Activated naive CD8-positive, alpha-beta T cell (primary cell): ENCODE results near the gene ATG7.
"Not testable (repeated sequence)": the region's sequence is repeated elsewhere in the genome, so short reads cannot be mapped to it uniquely, and the experiment has no call there.

Source experiments
- H3K27ac Mint-ChIP-seq: one replicate; pipeline ENCODE4 v1.8.0; 2021; ENCODE audit warnings: mixed read lengths
- H3K27me3 Mint-ChIP-seq: one replicate; pipeline ENCODE4 v1.8.0; 2021; ENCODE audit warnings: mixed read lengths
- H3K36me3 Mint-ChIP-seq: one replicate; pipeline ENCODE4 v1.8.0; 2021; ENCODE audit warnings: mixed read lengths
- H3K4me1 Mint-ChIP-seq: one replicate; pipeline ENCODE4 v1.8.0; 2021; ENCODE audit warnings: low read depth, mixed read lengths
- H3K4me3 Mint-ChIP-seq: one replicate; pipeline ENCODE4 v1.8.0; 2021; ENCODE audit warnings: mild to moderate bottlenecking, mixed read lengths
- H3K9me3 Mint-ChIP-seq: one replicate; pipeline ENCODE4 v1.8.0; 2021; ENCODE audit warnings: low read depth, mixed read lengths

The ATG7 gene

DNA sequence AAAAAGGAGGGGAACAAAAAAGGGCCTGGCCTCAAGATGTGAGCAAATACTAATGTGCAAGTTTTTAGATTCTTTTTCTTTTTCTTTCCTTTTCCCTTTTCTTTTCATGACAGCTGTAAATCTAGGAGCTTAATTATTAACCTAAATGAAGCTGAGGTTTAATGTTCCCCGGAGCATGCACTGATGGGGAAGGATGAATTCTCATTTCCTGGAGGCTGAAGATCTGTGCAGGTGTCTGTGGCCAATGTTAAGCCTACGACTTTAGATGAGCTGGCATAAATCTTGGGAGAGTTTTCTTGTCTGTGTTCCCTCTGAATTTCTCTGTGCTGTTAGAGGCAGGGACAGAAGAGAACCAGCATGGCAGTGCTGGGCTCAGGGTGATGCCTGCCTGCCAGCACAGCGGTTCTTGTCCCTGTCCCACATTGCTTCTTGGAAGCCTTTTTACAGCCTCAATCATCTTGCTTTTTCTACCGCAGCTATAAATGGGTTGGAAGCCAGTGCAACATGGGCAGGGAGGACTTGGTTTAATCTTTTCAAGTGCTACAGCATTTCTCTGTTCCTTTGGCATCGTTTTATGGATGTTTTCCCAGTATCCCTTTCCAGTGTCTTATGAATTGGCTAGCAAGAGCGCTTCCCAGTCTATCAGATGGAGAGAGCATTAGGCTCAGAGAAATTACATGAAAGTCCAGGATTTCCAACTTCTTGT lies 119.1 kb downstream of the ATG7 start:
- H3K36me3 Mint-ChIP-seq, result peaks cover 8% of the 10 kb centered on the region
- H3K27me3 Mint-ChIP-seq, result no peaks in the 10 kb centered on the region
- H3K4me3 Mint-ChIP-seq, result no peak overlapping the region
- H3K4me1 Mint-ChIP-seq, result peaks cover 34% of the 10 kb centered on the region
- H3K27ac Mint-ChIP-seq, result no peak overlapping the region
- no peaks in the 10 kb centered on the region for H3K9me3 Mint-ChIP-seq

DNA sequence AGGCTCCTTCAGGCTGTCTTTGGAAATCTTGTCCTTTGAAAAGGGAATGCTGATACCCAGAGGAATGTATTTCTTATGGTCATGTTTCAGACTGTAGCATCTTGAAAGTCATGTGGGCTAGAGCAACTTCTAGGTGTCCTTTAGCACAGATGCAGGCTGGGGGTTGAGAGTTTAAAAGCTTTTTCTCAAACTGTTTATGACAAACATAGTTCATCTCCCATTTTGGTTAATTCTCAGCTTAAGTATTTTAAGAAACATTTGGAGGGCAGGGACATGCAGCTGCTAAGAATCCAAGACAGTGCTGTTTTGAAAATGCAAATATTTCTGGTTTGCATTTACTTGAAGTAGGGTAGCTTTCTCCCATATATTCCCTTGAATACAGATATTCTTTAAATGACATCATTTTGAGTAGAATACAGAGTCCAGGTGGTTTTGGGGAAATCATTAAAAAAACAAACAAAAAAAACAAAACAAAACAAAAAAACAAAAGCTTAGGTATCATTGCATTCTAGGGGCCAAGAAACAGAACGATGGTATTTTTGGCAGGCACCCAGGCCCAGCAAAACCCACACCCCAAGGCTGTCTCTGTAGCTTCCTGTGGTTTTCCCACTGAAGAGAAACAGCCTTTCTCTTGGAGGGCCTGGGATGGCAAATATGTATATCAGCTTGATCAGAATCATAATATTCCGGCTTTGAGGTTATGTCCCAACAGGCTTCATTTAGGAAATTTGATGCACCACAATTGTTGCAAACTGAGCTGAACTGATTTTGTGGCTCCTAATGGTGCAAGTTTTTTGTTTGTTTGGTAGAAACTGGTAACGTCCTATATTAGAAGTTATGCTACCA lies 120.0 kb downstream of the ATG7 start:
- Mint-ChIP-seq H3K4me1 (peaks cover 34% of the 10 kb centered on the region), H3K27me3 (no peaks in the 10 kb centered on the region), H3K36me3 (peaks cover 7% of the 10 kb centered on the region), H3K9me3 (no peaks in the 10 kb centered on the region), H3K27ac (no peak overlapping the region), H3K4me3 (no peak overlapping the region)

DNA sequence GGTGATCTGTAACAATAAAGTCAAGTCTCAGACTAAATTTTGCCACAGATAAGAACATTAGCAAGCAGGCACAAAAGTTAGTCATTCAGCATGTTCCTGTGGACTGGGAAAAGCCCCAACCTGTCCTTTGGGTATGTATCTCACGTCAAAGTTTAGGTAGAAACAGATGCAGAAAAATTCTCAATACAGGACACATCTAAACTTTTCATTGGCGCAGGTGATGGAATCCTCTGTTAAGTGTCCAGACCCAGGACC lies 120.6 kb downstream of the ATG7 start:
- peaks cover 34% of the 10 kb centered on the region for H3K4me1 Mint-ChIP-seq

DNA sequence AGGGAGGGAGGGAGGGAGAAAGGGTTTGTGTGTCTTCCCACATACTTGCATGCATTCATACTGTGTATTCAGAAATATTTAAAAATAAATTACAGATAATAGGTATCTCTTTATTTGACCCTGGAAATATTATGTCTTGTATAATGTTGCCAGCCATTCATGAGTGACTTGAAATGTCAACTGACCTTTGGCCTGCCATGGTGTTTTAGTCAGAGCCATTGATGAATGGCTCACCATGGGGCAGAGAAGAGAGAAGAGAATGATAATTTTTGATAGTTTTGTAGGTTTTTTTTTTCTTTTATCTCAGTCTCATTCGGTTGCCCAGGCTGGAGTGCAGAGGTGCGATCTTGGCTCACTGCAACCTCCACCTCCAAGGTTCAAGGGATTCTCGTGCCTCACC lies 121.2 kb downstream of the ATG7 start:
- Mint-ChIP-seq H3K4me3 (no peak overlapping the region), H3K36me3 (peaks cover 7% of the 10 kb centered on the region), H3K4me1 (peaks cover 34% of the 10 kb centered on the region), H3K27ac (no peak overlapping the region), H3K27me3 (no peaks in the 10 kb centered on the region), H3K9me3 (no peaks in the 10 kb centered on the region)

More for the DNA sequence above, 120.6 kb downstream of the ATG7 start:
- H3K36me3 Mint-ChIP-seq, result peaks cover 7% of the 10 kb centered on the region
- H3K27me3 Mint-ChIP-seq, result no peaks in the 10 kb centered on the region
- no peaks in the 10 kb centered on the region for H3K9me3 Mint-ChIP-seq
- no peak overlapping the region for H3K4me3 Mint-ChIP-seq
- no peak overlapping the region for H3K27ac Mint-ChIP-seq

DNA sequence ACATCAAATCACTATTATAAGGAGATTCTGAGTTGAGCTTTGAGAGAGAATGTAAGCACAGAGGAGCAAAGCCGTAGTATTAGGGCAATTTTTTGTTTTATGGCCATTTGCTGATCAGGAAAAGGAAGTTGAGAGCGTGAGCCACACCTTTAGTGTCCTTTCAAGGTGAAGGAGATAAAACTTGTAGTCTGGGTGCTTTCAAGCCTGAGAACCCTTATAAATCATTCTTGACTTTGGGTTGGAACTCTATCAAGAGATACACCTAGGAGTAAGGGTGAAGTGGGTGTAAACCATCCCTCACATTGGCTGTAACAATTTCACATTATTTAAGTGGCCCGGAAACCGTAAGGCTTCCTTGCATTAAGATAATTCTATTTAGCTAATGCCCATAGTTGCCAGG lies 122.2 kb downstream of the ATG7 start:
- Mint-ChIP-seq H3K27me3 (no peaks in the 10 kb centered on the region), H3K4me1 (peaks cover 34% of the 10 kb centered on the region), H3K4me3 (no peak overlapping the region), H3K36me3 (peaks cover 7% of the 10 kb centered on the region), H3K9me3 (no peaks in the 10 kb centered on the region), H3K27ac (no peak overlapping the region)

DNA sequence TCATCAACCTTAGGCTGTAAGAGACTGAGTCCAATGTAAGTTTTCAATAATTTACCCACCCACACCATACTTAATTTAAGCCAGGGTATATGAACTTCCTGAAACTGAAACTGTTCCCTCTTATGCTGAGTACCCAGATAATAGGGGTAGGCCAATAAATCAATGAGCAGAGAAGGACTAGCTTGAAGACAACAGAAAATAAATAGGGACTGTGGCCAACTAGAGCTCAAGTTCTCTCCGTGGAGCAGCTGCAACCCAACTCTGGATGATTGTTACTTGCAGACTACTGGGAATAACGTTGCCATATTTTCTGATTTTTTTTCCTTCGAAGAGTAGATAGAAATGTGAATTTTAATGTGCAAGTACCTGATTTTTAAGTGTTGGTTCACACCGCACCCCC lies 128.0 kb downstream of the ATG7 start:
- Mint-ChIP-seq H3K27ac (no peak overlapping the region), H3K27me3 (no peaks in the 10 kb centered on the region), H3K4me1 (no peaks in the 10 kb centered on the region), H3K9me3 (peaks cover 3% of the 10 kb centered on the region), H3K36me3 (peaks cover 8% of the 10 kb centered on the region), H3K4me3 (no peak overlapping the region)

DNA sequence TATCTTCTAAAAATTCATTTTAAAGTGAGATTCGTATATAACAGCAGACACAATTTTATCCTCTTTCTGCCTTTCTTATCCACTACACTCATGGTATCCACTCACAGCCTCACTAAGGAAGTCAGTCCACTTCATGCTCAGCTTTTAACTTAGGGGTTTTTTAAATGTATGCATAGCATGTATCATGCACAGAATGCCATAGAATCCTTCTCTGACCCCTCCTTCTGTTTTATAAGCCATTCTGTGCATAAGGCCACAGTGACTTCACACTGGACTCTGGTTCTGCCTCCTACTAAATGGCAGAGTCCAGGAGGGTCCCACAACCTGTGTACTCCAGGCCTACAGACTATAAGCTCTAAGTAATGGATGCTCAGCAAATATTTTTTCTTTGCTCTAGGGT lies 129.2 kb downstream of the ATG7 start:
- no peak overlapping the region for H3K27ac Mint-ChIP-seq
- no peaks in the 10 kb centered on the region for H3K27me3 Mint-ChIP-seq
- H3K36me3 Mint-ChIP-seq, result peaks cover 14% of the 10 kb centered on the region
- H3K9me3 Mint-ChIP-seq, result peaks cover 3% of the 10 kb centered on the region
- H3K4me3 Mint-ChIP-seq, result no peak overlapping the region
- H3K4me1 Mint-ChIP-seq, result no peaks in the 10 kb centered on the region

DNA sequence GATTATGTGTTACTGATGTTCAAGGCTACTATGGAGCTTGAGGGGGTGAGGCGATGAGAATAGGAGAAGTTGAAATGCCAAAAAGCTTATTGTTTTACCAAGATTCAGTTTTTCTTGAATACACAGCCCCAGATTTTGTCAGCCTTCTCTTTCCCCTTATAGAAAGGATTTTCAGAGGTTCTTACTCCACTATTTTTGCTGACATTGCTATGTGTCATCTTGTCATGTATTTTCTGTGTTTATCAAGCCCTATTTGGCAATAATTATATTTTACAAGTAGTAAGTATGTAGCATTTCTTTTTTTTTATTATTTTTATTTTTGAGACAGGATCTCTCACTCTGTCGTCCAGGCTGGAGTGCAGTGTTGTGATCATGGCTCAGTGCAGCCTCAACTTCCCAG lies 133.1 kb downstream of the ATG7 start:
- Mint-ChIP-seq H3K27ac (no peak overlapping the region), H3K4me1 (no peaks in the 10 kb centered on the region), H3K27me3 (no peaks in the 10 kb centered on the region), H3K9me3 (peaks cover 10% of the 10 kb centered on the region), H3K36me3 (peaks cover 36% of the 10 kb centered on the region), H3K4me3 (no peak overlapping the region)

DNA sequence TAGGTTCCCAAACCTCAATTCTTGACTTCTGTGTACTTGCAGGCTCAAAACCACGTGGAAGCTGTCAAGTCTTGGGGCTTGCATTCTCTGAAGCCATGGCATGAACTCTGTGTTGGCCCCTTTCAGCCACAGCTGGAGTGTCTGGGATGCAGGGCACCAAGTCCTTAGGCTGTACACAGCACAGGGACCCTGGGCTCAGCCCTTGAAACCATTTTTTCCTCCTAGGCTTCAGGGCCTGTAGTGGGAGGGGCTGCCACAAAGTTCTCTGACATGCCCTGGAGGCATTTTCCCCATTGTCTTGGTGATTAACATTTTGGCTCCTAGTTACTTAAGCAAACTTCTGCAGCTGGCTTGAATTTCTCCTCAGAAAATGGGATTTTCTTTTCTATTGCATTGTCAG lies 135.4 kb downstream of the ATG7 start:
- Mint-ChIP-seq H3K4me3 (no peak overlapping the region), H3K4me1 (peaks cover 4% of the 10 kb centered on the region), H3K27me3 (no peaks in the 10 kb centered on the region), H3K36me3 (peaks cover 44% of the 10 kb centered on the region), H3K9me3 (peaks cover 10% of the 10 kb centered on the region), H3K27ac (no peak overlapping the region)

DNA sequence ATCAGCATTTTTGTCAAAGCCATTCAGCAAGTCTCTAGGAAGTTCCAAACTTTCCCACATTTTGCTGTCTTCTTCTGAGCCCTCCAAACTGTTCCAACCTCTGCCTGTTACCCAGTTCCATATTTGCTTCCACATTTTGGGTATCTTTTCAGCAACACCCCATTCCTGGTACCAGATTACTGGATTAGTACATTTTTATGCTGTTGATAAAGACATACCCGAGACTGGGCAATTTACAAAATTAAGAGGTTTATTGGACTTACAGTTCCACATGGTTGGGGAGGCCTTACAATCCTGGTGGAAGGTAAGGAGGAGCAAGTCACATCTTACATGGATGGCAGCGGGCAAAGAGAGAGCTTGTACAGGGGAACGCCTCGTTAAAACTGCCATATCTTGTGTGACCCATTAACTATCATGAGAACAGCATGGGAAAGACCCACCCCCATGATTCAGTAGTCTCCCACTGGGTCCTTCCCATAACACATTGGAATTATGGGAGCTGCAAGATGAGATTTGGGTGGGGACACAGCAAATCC lies 136.2 kb downstream of the ATG7 start:
- H3K9me3 Mint-ChIP-seq, result peaks cover 10% of the 10 kb centered on the region
- not testable (repeated sequence) for H3K4me3 Mint-ChIP-seq

DNA sequence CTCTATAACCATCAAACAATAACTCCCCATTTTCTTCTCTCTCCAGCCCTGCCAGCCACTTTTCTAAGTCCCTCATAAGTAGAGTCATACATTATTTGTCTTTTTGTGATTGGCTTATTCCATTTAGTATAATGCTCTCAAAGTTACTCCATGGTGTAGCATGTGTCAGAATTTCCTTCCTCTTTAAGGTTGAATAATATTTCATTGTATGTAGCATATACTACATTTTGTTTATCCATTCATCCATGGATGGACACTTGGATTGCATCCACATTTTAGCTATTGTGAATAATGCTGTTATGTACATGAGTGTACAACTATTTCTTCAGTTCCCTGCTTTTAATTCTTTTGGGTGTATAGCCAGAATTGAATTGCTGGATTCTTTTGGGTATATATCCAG lies 138.4 kb downstream of the ATG7 start:
- no peak overlapping the region for H3K4me3 Mint-ChIP-seq
- H3K4me1 Mint-ChIP-seq, result peaks cover 8% of the 10 kb centered on the region
- H3K36me3 Mint-ChIP-seq, result peaks cover 47% of the 10 kb centered on the region
- no peak overlapping the region for H3K27ac Mint-ChIP-seq
- H3K9me3 Mint-ChIP-seq, result peaks cover 14% of the 10 kb centered on the region
- no peaks in the 10 kb centered on the region for H3K27me3 Mint-ChIP-seq

More for the DNA sequence above, 136.2 kb downstream of the ATG7 start:
- not testable (repeated sequence) for H3K27me3 Mint-ChIP-seq, H3K4me1 Mint-ChIP-seq, H3K27ac Mint-ChIP-seq
- H3K36me3 Mint-ChIP-seq, result peaks cover 45% of the 10 kb centered on the region

DNA sequence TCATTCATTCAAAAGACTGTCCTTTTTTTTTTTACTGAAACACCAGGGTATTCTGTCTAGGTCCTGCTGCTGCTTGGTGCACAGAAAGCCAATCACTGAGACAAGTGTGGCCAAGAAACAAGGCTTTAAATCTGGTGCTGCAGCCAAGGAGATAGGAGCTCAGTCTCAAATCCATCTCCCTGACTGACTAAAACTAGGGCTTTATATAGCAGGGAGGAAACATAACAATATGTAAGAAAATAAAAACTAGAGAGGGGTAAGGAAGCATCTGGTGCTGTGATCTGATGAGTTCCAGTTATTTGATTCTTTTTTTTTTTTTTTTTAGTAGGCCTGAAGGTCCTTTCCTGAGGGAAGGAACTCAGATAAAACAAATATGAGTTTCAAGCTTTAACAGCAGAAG lies 139.8 kb downstream of the ATG7 start:
- no peaks in the 10 kb centered on the region for H3K27me3 Mint-ChIP-seq
- no peak overlapping the region for H3K27ac Mint-ChIP-seq
- peaks cover 14% of the 10 kb centered on the region for H3K9me3 Mint-ChIP-seq
- H3K36me3 Mint-ChIP-seq, result peaks cover 38% of the 10 kb centered on the region
- H3K4me3 Mint-ChIP-seq, result no peak overlapping the region
- peaks cover 8% of the 10 kb centered on the region for H3K4me1 Mint-ChIP-seq

DNA sequence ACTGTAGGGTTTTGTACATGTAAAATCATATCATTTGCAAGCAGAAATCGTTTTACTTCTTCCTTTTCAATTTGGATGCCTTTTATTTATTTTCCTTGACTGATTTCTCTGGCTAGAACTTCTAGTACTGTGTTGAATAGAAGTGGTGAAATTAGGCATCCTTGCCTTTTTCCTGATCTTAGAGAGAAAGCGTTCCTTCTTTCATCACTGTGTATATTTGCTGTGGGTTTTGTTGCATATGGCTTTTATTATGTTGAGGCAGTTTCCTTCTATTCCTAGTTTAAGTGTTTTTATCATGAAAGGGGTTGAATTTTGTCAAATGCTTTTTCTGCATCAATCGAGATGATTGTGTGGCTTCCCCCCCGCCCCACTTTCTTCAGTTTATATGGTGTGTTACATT lies 140.9 kb downstream of the ATG7 start:
- Mint-ChIP-seq H3K4me3 (no peak overlapping the region), H3K27ac (no peak overlapping the region), H3K36me3 (peaks cover 31% of the 10 kb centered on the region), H3K27me3 (no peaks in the 10 kb centered on the region), H3K4me1 (peaks cover 8% of the 10 kb centered on the region), H3K9me3 (peaks cover 14% of the 10 kb centered on the region)

DNA sequence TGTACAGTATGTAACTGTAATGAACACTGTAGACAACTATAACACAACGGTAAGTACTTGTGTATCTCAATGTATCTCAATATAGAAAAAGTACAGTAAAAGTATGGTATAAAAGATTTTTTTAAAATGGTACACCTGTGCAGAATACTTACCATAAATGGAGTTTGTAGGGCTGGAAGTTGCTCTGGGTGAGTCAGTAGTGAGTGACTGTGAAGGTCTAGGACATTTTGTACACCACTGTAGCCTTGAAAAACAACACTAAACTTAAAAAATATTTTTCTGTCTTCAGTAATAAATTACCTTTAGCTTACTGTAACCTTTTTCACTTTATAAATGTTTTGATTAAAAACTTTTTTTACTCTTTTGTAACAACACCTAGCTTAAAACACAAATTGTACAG lies 142.9 kb downstream of the ATG7 start:
- H3K4me3 Mint-ChIP-seq, result no peak overlapping the region
- peaks cover 7% of the 10 kb centered on the region for H3K9me3 Mint-ChIP-seq
- H3K36me3 Mint-ChIP-seq, result peaks cover 20% of the 10 kb centered on the region
- H3K27ac Mint-ChIP-seq, result no peak overlapping the region
- peaks cover 8% of the 10 kb centered on the region for H3K4me1 Mint-ChIP-seq
- H3K27me3 Mint-ChIP-seq, result no peaks in the 10 kb centered on the region

DNA sequence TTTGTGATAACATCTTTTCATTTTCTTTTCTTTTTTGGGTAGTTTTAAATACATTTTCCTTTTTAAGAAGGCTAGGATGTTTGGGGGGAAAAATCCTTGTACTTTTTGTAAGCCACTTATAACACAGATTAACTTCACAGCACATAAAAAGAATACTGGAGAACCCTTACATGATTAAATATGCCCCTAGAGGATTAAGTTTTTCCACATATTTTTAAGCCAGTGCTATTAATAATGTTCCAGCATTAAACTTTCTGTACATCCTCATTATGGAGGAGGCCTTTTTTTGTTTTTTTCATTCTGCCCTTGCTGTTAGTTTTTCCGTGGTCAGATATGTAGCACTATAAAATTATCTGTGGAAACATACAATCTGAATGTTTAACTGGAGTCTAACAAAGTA lies 147.9 kb downstream of the ATG7 start:
- Mint-ChIP-seq H3K27ac (no peak overlapping the region), H3K27me3 (no peaks in the 10 kb centered on the region), H3K4me3 (no peak overlapping the region), H3K9me3 (no peaks in the 10 kb centered on the region), H3K36me3 (peaks cover 6% of the 10 kb centered on the region), H3K4me1 (peaks cover 10% of the 10 kb centered on the region)
